Thoracic aorta (tissue), 2 donors: ENCODE data around the gene NRP2. TPM values are rescaled to one million over a fixed set of nuclear protein-coding genes. Genes with fewer than 3 reads are reported as not detected.

ENCODE experiments used
- ATAC-seq: fragments of 150-250 bp; one replicate; pipeline ENCODE4 v1.8.0; 2017; ENCODE audit warnings: low read depth; ENCODE audit not compliant: insufficient number of reproducible peaks, low FRiP score
- DNase-seq: peaks from one replicate; pipeline ENCODE4 v3.0.0-alpha.2; 2020; ENCODE audit warnings: low spot score
- H3K27ac ChIP-seq, 2 donors: fragments of 200-600 bp; sonication (generic); 1 replicate in 1 of 2; 2 replicates in 1 of 2; pipeline ENCODE4 v1.5.1; 2016; ENCODE audit warnings: mild to moderate bottlenecking in 2 of 2, moderate library complexity in 2 of 2
- H3K27me3 ChIP-seq: fragments of 200-600 bp; sonication (generic); replicated peaks from 2 replicates; pipeline ENCODE4 v1.6.0; 2016; ENCODE audit warnings: mild to moderate bottlenecking; ENCODE audit not compliant: insufficient read depth
- H3K36me3 ChIP-seq: fragments of 200-600 bp; sonication (generic); one replicate; pipeline ENCODE4 v1.5.1; 2016
- H3K4me1 ChIP-seq, 2 donors: fragments of 200-600 bp; sonication (generic); 1 replicate in 1 of 2; 2 replicates in 1 of 2; pipeline versions ENCODE4 v1.5.1 to v1.6.0; 2016; ENCODE audit warnings: low read depth in 2 of 2, mild to moderate bottlenecking in 1 of 2; ENCODE audit not compliant: control insufficient read depth in 1 of 2
- H3K4me3 ChIP-seq: fragments of 200-600 bp; sonication (generic); 2 replicates; pipeline ENCODE4 v1.5.1; 2016; ENCODE audit warnings: mild to moderate bottlenecking
- H3K9me3 ChIP-seq: fragments of 200-600 bp; sonication (generic); 2 replicates; pipeline ENCODE4 v1.5.1; 2016
- total RNA-seq, 2 donors: library from RNA; depleted of rRNA; stranded (reverse); fragments of >200 nt; gene quantifications; one replicate each; pipeline versions ENCODE4 v1.1.0 to v1.2.3, GENCODE V29; 2016
- TF ChIP-seq, protein P1 (sequence below): fragments of 200-600 bp; sonication (generic); IDR thresholded peaks from one replicate; pipeline ENCODE4 v1.5.1; 2019; ENCODE audit warnings: antibody characterized with exemption

Gene NRP2
- total RNA-seq, 2 donors from 2014 or later, result 73.5 to 75.1 TPM

DNA sequence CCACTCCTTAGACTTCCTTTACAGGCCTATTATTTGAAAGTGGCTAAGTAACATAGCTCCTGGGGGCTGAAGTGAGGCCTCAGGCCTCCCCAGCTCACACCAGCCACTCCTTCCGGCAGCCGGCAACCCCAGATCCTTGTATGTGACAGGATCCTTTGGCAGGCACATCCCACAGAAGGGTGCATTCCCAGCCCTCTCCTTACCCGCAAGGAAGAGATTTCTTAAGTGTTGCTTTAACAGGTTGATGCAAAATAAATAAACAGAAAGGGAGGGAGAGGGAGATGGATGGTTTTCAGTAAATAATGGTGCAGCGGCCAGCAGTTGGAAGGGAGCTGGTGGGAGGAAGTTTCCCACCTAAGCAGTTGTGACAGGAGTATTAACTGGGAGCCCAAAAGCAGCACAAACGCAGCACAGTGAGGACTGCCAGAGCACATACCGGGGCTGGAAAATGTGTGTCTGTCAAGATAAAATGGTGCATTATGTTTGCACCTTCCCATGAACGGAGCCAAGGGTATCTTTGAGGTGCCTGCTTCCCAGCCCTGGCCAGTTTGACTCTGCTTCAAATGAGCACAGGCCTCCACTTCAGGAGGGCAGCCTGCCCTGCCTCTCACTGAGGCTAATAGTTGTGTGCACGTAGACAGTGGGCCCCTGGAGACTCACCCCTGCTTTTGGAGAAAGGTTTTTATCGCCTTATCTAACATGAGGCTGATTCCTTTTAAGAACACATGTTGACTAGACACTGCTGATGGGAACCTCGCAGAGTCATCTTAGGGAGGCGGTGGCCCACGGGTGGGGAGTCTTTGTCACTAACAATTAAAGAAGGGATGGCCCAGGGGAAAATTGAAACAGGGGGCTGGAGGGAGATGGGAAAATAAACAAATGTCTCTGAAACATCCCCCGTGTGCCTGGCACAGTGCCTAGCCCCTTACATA is 32.8 kb downstream of the NRP2 start:
- DNase-seq, result no peak
- Histone ChIP-seq H3K4me3 (no peak overlapping the region), H3K27me3 (no peaks in the 10 kb centered on the region), H3K4me1 (peaks cover 4 to 27% of the 10 kb centered on the region in 2 donors), H3K9me3 (no peaks in the 10 kb centered on the region), H3K27ac (peak overlapping the region; percentile 49 to 55), H3K36me3 (peaks cover 2% of the 10 kb centered on the region)
- TF ChIP-seq, protein P1, sequence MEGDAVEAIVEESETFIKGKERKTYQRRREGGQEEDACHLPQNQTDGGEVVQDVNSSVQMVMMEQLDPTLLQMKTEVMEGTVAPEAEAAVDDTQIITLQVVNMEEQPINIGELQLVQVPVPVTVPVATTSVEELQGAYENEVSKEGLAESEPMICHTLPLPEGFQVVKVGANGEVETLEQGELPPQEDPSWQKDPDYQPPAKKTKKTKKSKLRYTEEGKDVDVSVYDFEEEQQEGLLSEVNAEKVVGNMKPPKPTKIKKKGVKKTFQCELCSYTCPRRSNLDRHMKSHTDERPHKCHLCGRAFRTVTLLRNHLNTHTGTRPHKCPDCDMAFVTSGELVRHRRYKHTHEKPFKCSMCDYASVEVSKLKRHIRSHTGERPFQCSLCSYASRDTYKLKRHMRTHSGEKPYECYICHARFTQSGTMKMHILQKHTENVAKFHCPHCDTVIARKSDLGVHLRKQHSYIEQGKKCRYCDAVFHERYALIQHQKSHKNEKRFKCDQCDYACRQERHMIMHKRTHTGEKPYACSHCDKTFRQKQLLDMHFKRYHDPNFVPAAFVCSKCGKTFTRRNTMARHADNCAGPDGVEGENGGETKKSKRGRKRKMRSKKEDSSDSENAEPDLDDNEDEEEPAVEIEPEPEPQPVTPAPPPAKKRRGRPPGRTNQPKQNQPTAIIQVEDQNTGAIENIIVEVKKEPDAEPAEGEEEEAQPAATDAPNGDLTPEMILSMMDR, result no peak
- no peak for ATAC-seq

GRCh38 chr2:205715831-205716525 is 33.7 kb downstream of the NRP2 start:
- ATAC-seq (no peak), DNase-seq (no peak)
- Histone ChIP-seq H3K27ac (no peak overlapping the region), H3K9me3 (no peaks in the 10 kb centered on the region), H3K36me3 (peaks cover 2% of the 10 kb centered on the region), H3K4me3 (no peak overlapping the region), H3K4me1 (peaks cover 4 to 27% of the 10 kb centered on the region in 2 donors), H3K27me3 (no peaks in the 10 kb centered on the region)
- TF ChIP-seq, protein P1, result no peak

DNA sequence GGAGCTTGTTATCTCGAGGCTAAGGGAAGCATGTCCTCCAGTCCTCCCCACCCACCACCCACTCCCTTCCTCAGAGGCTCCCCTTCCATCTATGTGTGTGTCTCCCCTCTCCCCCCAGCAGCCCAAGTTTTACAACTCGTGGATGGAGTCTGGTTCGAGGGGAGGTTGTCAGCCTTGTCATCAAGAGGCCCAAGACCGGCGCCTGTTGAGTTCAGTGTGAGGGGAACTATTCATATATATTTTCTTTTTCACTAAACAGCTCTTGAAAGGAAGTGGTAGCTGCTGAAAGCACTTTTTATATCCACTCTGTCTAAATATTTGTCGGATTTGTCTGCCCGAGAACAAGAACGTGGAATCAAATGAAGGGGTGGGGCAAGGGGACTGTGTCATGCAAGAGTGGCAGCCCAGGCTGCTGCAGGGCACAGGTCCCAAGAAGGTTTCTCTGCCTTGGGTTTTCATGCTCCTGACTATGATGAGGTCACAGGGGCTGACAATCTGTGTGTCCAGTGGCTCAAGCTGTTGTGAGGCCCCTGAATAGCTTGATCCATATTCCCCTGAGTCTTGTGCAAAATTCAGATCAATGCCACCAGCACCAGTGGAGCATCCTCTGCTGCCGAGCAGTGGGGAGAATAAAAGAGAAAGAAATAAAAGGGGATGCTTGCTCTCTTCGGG is 35.0 kb downstream of the NRP2 start:
- DNase-seq, result no peak
- Histone ChIP-seq H3K27ac (no peak overlapping the region), H3K9me3 (no peaks in the 10 kb centered on the region), H3K27me3 (no peaks in the 10 kb centered on the region), H3K4me1 (peaks cover 4 to 27% of the 10 kb centered on the region in 2 donors), H3K4me3 (no peak overlapping the region), H3K36me3 (peaks cover 2% of the 10 kb centered on the region)
- ATAC-seq, result no peak
- TF ChIP-seq, protein P1, result no peak

DNA sequence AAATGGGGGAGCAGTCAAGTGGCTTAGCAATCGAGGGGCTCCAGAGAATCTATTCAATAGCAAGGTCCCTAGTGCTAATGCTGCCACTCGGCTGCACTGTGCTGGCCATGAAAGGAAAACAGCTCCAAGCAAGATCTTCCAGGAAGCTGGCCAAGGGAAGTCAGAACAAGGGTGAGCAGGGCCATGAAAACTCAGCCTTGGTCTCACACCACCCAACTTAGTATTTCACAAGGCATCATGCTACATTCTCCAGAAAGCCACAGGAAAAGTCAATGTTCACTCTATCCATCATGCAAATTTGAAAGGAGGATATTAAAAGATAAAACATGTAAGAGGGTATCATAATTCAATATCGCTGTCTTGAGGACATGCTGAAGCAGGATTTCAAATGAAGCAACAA is 35.7 kb downstream of the NRP2 start:
- ATAC-seq, result no peak
- peaks cover 4 to 27% of the 10 kb centered on the region in 2 donors for H3K4me1 ChIP-seq
- DNase-seq, result no peak
- H3K27ac ChIP-seq, result no peak overlapping the region
- TF ChIP-seq, protein P1, result no peak
- peaks cover 2% of the 10 kb centered on the region for H3K36me3 ChIP-seq
- no peaks in the 10 kb centered on the region for H3K27me3 ChIP-seq
- H3K9me3 ChIP-seq, result no peaks in the 10 kb centered on the region
- H3K4me3 ChIP-seq, result no peak overlapping the region

DNA sequence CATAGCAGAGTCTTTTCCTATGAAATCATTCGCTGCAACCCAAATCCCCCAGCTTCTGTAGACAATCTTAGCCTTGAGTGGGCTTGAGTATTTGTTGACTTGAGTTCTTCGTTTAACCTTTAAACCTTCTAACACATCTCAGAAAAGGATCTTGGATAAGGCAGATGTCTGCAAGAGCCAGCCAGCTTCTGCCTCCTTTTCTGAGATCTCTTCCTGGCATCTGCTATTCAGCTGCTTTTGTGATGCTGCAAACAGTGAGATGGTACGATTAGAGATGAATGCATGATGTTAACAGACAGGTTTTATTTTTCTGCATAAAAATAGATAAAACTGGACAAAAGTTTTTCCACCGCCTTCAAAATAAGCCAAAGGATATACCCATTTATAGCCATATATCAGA is 37.5 kb downstream of the NRP2 start:
- H3K27me3 ChIP-seq, result no peaks in the 10 kb centered on the region
- TF ChIP-seq, protein P1, result no peak
- no peak for ATAC-seq
- H3K36me3 ChIP-seq, result peaks cover 2% of the 10 kb centered on the region
- DNase-seq, result no peak
- H3K27ac ChIP-seq, result no peak overlapping the region
- peaks cover 0 to 23% of the 10 kb centered on the region in 2 donors for H3K4me1 ChIP-seq
- H3K4me3 ChIP-seq, result no peak overlapping the region
- H3K9me3 ChIP-seq, result no peaks in the 10 kb centered on the region
